HepG2 (cell line): ENCODE data around the gene ZNF213. TPM values are rescaled to one million over a fixed set of nuclear protein-coding genes. Genes with fewer than 3 reads are reported as not detected.

ENCODE experiments used
- ARID3A ChIP-seq: IDR thresholded peaks from 2 replicates; pipeline ENCODE4 v1.6.1; 2012; ENCODE audit warnings: low read depth, low read length, improper control_type of control experiment
- GABPA ChIP-seq, 2 experiments: IDR thresholded peaks; 2 replicates each; pipeline ENCODE4 v1.6.1; 2011 to 2016; ENCODE audit warnings: low read depth in 2 of 2, low read length in 1 of 2, missing biosample characterization in 1 of 2, missing genetic modification characterization in 1 of 2
- HDAC2 ChIP-seq: sonication (generic); formaldehyde crosslinking; IDR thresholded peaks from 2 replicates; pipeline ENCODE4 v1.4.0; 2020; ENCODE audit warnings: missing genetic modification reagents
- HDAC6 ChIP-seq: fragments of 200-600 bp; sonication (generic); IDR thresholded peaks from 2 replicates; pipeline ENCODE4 v1.7.0; 2017; ENCODE audit warnings: mild to moderate bottlenecking, antibody characterized with exemption, low read length, low read depth
- IKZF1 ChIP-seq: fragments of 450-650 bp; IDR thresholded peaks from 2 replicates; pipeline ENCODE4 v1.7.1; 2016
- NFAT5 ChIP-seq: sonication (generic); formaldehyde crosslinking; IDR thresholded peaks from 2 replicates; pipeline ENCODE4 v1.4.0; 2020; ENCODE audit warnings: missing genetic modification reagents
- PCBP2 ChIP-seq: fragments of 200-400 bp; formaldehyde crosslinking; optimal IDR thresholded peaks from 2 replicates; pipeline ENCODE3; 2018; ENCODE audit warnings: low read length, low read depth; ENCODE audit not compliant: poor library complexity, severe bottlenecking
- POLR2G ChIP-seq: fragments of 200-400 bp; formaldehyde crosslinking; IDR thresholded peaks from 2 replicates; pipeline ENCODE4 v1.6.1; 2018; ENCODE audit warnings: mild to moderate bottlenecking, low read depth, low read length, moderate library complexity
- RARG ChIP-seq: sonication (generic); formaldehyde crosslinking; IDR thresholded peaks from 2 replicates; pipeline ENCODE4 v1.4.0; 2020; ENCODE audit warnings: low read depth, mild to moderate bottlenecking, missing genetic modification reagents
- SRSF1 ChIP-seq: fragments of 200-400 bp; formaldehyde crosslinking; optimal IDR thresholded peaks from 2 replicates; pipeline ENCODE3; 2017; ENCODE audit warnings: mild to moderate bottlenecking, low read depth, low read length, moderate library complexity
- UBTF ChIP-seq: sonication (generic); formaldehyde crosslinking; IDR thresholded peaks from 2 replicates; pipeline ENCODE4 v1.4.0; 2020; ENCODE audit warnings: mild to moderate bottlenecking, missing genetic modification reagents
- ZEB1 ChIP-seq: IDR thresholded peaks from 2 replicates; pipeline ENCODE4 v1.6.1; 2012; ENCODE audit warnings: mild to moderate bottlenecking, low read depth, inconsistent platforms; ENCODE audit not compliant: insufficient replicate concordance
- ZFP37 ChIP-seq: sonication (generic); formaldehyde crosslinking; IDR thresholded peaks from 2 replicates; pipeline ENCODE4 v1.4.0; 2020; ENCODE audit warnings: missing genetic modification reagents, borderline replicate concordance
- ZFY ChIP-seq: sonication (generic); formaldehyde crosslinking; IDR thresholded peaks from 2 replicates; pipeline ENCODE4 v1.4.0; 2020; ENCODE audit warnings: missing genetic modification reagents
- ZMYM2 ChIP-seq: sonication (generic); formaldehyde crosslinking; IDR thresholded peaks from 2 replicates; pipeline ENCODE4 v1.8.0; 2022; ENCODE audit warnings: mild to moderate bottlenecking, missing genetic modification reagents
- ZNF138 ChIP-seq: sonication (generic); formaldehyde crosslinking; IDR thresholded peaks from 2 replicates; pipeline ENCODE4 v1.5.0; 2020; ENCODE audit warnings: mild to moderate bottlenecking, low read depth, missing genetic modification reagents
- ZNF660 ChIP-seq: sonication (generic); formaldehyde crosslinking; IDR thresholded peaks from 2 replicates; pipeline ENCODE4 v1.5.1; 2020; ENCODE audit warnings: mild to moderate bottlenecking, low read depth, missing genetic modification reagents, borderline replicate concordance
- ZSCAN25 ChIP-seq: sonication (generic); formaldehyde crosslinking; IDR thresholded peaks from 2 replicates; pipeline ENCODE4 v1.8.0; 2022; ENCODE audit warnings: mild to moderate bottlenecking, missing genetic modification reagents
- polyA plus RNA-seq, 8 experiments: library from polyadenylated mRNA; depleted of rRNA in 3 of 8; stranded (reverse) in 7 of 8; unstranded in 1 of 8; fragments of >200 nt; fragmentation: Illumina TruSeq in 4 of 8; extraction: Trizol in 4 of 8; gene quantifications; 2 replicates each; pipeline versions ENCODE4 v1.2.1 to v1.2.3, GENCODE V29; 2011 to 2016; ENCODE audit warnings: low read depth in 4 of 8, missing spikeins in 1 of 8, mixed read lengths in 1 of 8; ENCODE audit not compliant: insufficient read depth in 1 of 8
- total RNA-seq, 5 experiments: library from RNA; depleted of rRNA; stranded (reverse); fragments of >200 nt; fragmentation: Illumina TruSeq; extraction: Trizol; gene quantifications; 2 replicates each; pipeline ENCODE4 v1.2.3, GENCODE V29; 2016; ENCODE audit warnings: low read depth in 1 of 5

The ZNF213 gene
- total and polyA plus RNA-seq, 2 of the 13 experiments (the other 11 are each of a cell fraction or from before 2014, with no cell fraction given): 0.59 to 0.97 TPM

GRCh38 chr16:3150346-3151218 is 15.8 kb downstream of the ZNF213 start (continued):
- TF ChIP-seq RARG (CRISPR knock-in tag) (0 out of 2 replicates have a peak, but pooled peaks have one; percentile 66), ARID3A (peak; percentile 55; the same call in 1 of the 2 replicates), NFAT5 (no peak), ZNF138 (CRISPR knock-in tag) (peak; percentile 84; the same call in 1 of the 2 replicates), ZEB1 (no peak), IKZF1 (no peak), HDAC6 (no peak), SRSF1 (peak; percentile 68), PCBP2 (no peak), ZSCAN25 (peak; percentile 55; the same call in 1 of the 2 replicates), ZFP37 (CRISPR knock-in tag) (peak; percentile 67; the same call in 1 of the 2 replicates), HDAC2 (peak; percentile 66; the same call in 1 of the 2 replicates), UBTF (CRISPR knock-in tag) (peak; percentile 95), GABPA (IDR thresholded peaks at IDR 0.05; ENCODE audit: low read depth, low read length) (no peak), GABPA (CRISPR knock-in tag; IDR thresholded peaks at IDR 0.05; ENCODE audit: low read depth) (0 out of 2 replicates have a peak, but pooled peaks have one; percentile 51), ZMYM2 (CRISPR knock-in tag) (peak; percentile 24; the same call in 1 of the 2 replicates), ZNF660 (no peak), POLR2G (no peak), ZFY (CRISPR knock-in tag) (peak; percentile 60; the same call in 1 of the 2 replicates)
